Osteocyte (in vitro differentiated cells): Measurements from ENCODE around the gene ANKIB1. TPM values are rescaled to one million over a fixed set of nuclear protein-coding genes. Genes with fewer than 3 reads are reported as not detected.
"Not testable (repeated sequence)": the region's sequence is repeated elsewhere in the genome, so short reads cannot be mapped to it uniquely, and the experiment has no call there.

Experiments
- DNase-seq: peaks from one replicate; pipeline ENCODE4 v3.0.0; 2021; ENCODE audit warnings: mixed read lengths; ENCODE audit not compliant: unreplicated experiment; ENCODE audit errors: extremely low spot score
- H3K27ac Mint-ChIP-seq: one replicate; pipeline ENCODE4 v1.8.0; 2021; ENCODE audit warnings: mild to moderate bottlenecking, mixed read lengths; ENCODE audit not compliant: unreplicated experiment
- H3K27me3 Mint-ChIP-seq: one replicate; pipeline ENCODE4 v1.8.0; 2021; ENCODE audit warnings: mixed read lengths; ENCODE audit not compliant: unreplicated experiment
- H3K36me3 Mint-ChIP-seq: one replicate; pipeline ENCODE4 v1.8.0; 2021; ENCODE audit warnings: mixed read lengths; ENCODE audit not compliant: unreplicated experiment
- H3K4me1 Mint-ChIP-seq: one replicate; pipeline ENCODE4 v1.8.0; 2021; ENCODE audit warnings: mixed read lengths; ENCODE audit not compliant: unreplicated experiment
- H3K4me3 Mint-ChIP-seq: one replicate; pipeline ENCODE4 v1.8.0; 2021; ENCODE audit warnings: mild to moderate bottlenecking, moderate library complexity, mixed read lengths; ENCODE audit not compliant: unreplicated experiment
- H3K9me3 Mint-ChIP-seq: one replicate; pipeline ENCODE4 v1.8.0; 2021; ENCODE audit warnings: mixed read lengths; ENCODE audit not compliant: unreplicated experiment
- CTCF ChIP-seq: fragments of 200-600 bp; sonication (generic); IDR thresholded peaks from 2 replicates; pipeline ENCODE4 v1.5.0; 2021; ENCODE audit warnings: antibody characterized with exemption, mild to moderate bottlenecking, moderate library complexity
- total RNA-seq: library from RNA; stranded (reverse); gene quantifications from 2 replicates; pipeline ENCODE4 v1.2.1, GENCODE V29; 2021

The ANKIB1 gene
- total RNA-seq, 1 donor from 2014 or later, result 63.8 TPM

DNA sequence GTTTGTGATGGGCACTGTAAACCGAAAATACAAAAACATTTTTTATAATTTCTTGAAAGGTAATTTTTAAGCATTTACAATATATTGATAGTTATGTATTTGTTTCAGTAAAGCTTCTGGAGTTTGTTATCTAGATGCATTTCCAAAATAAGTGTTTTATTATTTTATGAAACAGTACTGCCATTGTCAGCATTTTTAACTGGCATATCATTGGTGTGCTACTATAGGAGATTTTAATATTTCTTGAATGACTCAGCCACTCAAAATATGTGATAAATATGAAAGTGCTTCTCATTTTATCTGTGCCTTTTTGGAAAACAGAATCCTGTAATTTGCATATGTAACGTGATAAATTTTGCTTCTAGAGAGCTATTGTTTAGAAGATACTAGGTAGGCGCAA lies 97.9 kb downstream of the ANKIB1 start:
- Mint-ChIP-seq H3K4me3 (no peak overlapping the region), H3K27me3 (no peaks in the 10 kb centered on the region), H3K27ac (no peak overlapping the region), H3K4me1 (peaks cover 3% of the 10 kb centered on the region), H3K36me3 (peaks cover 29% of the 10 kb centered on the region), H3K9me3 (no peaks in the 10 kb centered on the region)
- no peak for TF ChIP-seq CTCF
- no peak for DNase-seq

DNA sequence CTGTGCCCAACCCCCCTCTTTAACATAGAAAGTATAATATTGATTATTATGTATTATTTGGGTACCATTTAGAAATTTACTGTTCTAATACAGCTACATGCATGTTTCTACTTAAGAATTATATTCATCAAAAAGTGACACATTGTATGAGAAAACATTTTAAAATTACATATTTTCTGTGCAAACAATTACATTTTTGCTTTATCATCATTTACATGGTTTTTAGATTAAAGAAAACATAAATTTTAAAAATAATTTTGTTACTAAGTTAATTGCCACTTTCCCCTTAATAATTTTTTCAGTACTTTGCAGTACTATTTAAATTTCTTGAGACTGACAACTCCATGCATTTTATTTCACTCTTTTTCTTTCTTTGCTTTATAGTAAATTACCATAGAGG lies 106.2 kb downstream of the ANKIB1 start:
- Mint-ChIP-seq H3K27me3 (no peaks in the 10 kb centered on the region), H3K4me3 (no peak overlapping the region), H3K27ac (no peak overlapping the region), H3K9me3 (no peaks in the 10 kb centered on the region), H3K4me1 (no peaks in the 10 kb centered on the region), H3K36me3 (peaks cover 31% of the 10 kb centered on the region)
- DNase-seq, result no peak
- TF ChIP-seq CTCF, result no peak

DNA sequence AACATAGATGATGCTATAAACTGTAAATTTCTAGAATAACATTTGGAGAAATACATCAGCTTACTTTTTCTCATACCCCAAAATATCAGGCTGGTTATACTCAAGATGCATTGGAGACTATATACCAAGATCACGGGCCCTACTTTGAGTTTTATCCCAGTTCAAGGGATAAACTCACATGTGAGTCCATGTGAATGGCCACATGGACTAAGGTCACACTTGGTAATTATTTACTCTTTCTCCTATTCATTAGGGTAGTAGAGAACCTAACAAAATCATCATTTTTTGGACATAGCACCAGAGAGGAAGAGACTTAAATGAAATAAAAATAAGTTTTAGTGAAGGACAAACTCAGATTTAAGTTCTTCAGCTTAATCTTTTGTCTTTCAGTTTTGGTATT lies 108.4 kb downstream of the ANKIB1 start:
- H3K27me3 Mint-ChIP-seq, result no peaks in the 10 kb centered on the region
- no peak for TF ChIP-seq CTCF
- H3K4me3 Mint-ChIP-seq, result no peak overlapping the region
- H3K36me3 Mint-ChIP-seq, result peaks cover 30% of the 10 kb centered on the region
- H3K27ac Mint-ChIP-seq, result no peak overlapping the region
- no peak for DNase-seq
- H3K9me3 Mint-ChIP-seq, result no peaks in the 10 kb centered on the region
- H3K4me1 Mint-ChIP-seq, result no peaks in the 10 kb centered on the region

- Mint-ChIP-seq H3K4me3 (no peak overlapping the region), H3K4me1 (no peaks in the 10 kb centered on the region), H3K27me3 (no peaks in the 10 kb centered on the region), H3K9me3 (no peaks in the 10 kb centered on the region), H3K27ac (no peak overlapping the region), H3K36me3 (peaks cover 35% of the 10 kb centered on the region)
- TF ChIP-seq CTCF, result no peak
- no peak for DNase-seq
These were observed 110.6 kb downstream of the ANKIB1 start for GRCh38 chr7:92356406-92356805.

DNA sequence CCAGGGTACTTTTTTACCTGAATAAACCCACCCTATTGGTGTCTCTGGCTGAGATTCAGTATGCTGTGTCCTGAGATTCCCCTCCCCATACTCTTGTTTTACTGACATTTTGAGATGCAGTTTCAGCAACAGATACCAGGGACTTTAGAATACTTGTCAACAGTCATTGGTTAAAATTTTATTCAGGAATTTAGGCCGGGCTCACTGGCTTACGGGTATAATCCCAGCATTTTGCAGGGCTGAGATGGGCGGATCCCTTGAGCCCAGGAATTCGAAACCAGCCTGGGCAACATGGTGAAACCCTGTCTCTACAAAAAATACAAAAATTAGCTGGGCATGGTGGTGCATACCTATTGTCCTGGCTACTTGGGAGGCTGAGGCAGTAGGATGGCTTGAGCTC lies 111.5 kb downstream of the ANKIB1 start:
- no peak overlapping the region for H3K4me3 Mint-ChIP-seq
- no peaks in the 10 kb centered on the region for H3K4me1 Mint-ChIP-seq
- no peak overlapping the region for H3K27ac Mint-ChIP-seq
- peaks cover 37% of the 10 kb centered on the region for H3K36me3 Mint-ChIP-seq
- TF ChIP-seq CTCF, result no peak
- no peaks in the 10 kb centered on the region for H3K27me3 Mint-ChIP-seq
- H3K9me3 Mint-ChIP-seq, result no peaks in the 10 kb centered on the region
- DNase-seq, result no peak

GRCh38 chr7:92359179-92359578 lies 113.4 kb downstream of the ANKIB1 start:
- not testable (repeated sequence) for H3K4me3 Mint-ChIP-seq, H3K4me1 Mint-ChIP-seq, H3K27ac Mint-ChIP-seq, DNase-seq, H3K9me3 Mint-ChIP-seq, H3K27me3 Mint-ChIP-seq
- peaks cover 37% of the 10 kb centered on the region for H3K36me3 Mint-ChIP-seq
